Right lobe of liver (tissue), 4 donors: Measurements from ENCODE around the gene BCAR3.

Experiments
- CTCF ChIP-seq, 4 donors: fragments of 200-600 bp in 3 of 4; fragments of 450-650 bp in 1 of 4; IDR thresholded peaks; one replicate each; pipeline versions ENCODE4 v1.5.1 to v1.8.0; 2016 to 2022; ENCODE audit warnings: antibody characterized with exemption in 4 of 4, mild to moderate bottlenecking in 2 of 4
- POLR2A ChIP-seq: fragments of 450-650 bp; IDR thresholded peaks from one replicate; pipeline ENCODE4 v1.6.1; 2017; ENCODE audit warnings: antibody characterized with exemption, mild to moderate bottlenecking
- donor health status: DM: no; HTN: no; CAD: no.
- donor health status: DM: no; HTN: no; CAD: no.
- donor health status: DM: no; HTN: yes; CAD: no.

GRCh38 chr1:93676427-93676826 lies 5.2 kb downstream of the BCAR3 start:
- TF ChIP-seq POLR2A: no peak
- no peak for TF ChIP-seq CTCF (IDR thresholded peaks at IDR 0.05)
